Subcutaneous abdominal adipose tissue (tissue), 5 donors: Measurements from ENCODE around the gene TTC28.

Experiments
- H3K27ac ChIP-seq: one replicate; pipeline ENCODE4 v1.7.0; 2013; ENCODE audit warnings: low read depth, mild to moderate bottlenecking, inconsistent platforms, low read length, moderate library complexity
- H3K27me3 ChIP-seq, 5 donors: one replicate each; pipeline ENCODE4 v1.7.0; 2013; ENCODE audit warnings: low read length in 5 of 5, inconsistent platforms in 1 of 5; ENCODE audit not compliant: control insufficient read depth in 5 of 5, insufficient read depth in 4 of 5
- H3K36me3 ChIP-seq, 5 donors: one replicate each; pipeline ENCODE4 v1.7.0; 2013; ENCODE audit warnings: low read length in 5 of 5; ENCODE audit not compliant: control insufficient read depth in 5 of 5, insufficient read depth in 5 of 5
- H3K4me1 ChIP-seq, 5 donors: one replicate each; pipeline ENCODE4 v1.7.0; 2013; ENCODE audit warnings: low read length in 5 of 5, mild to moderate bottlenecking in 3 of 5, moderate library complexity in 1 of 5; ENCODE audit not compliant: control insufficient read depth in 5 of 5, insufficient read depth in 5 of 5
- H3K4me3 ChIP-seq, 5 donors: one replicate each; pipeline ENCODE4 v1.7.0; 2013; ENCODE audit warnings: low read length in 5 of 5, low read depth in 1 of 5
- H3K9ac ChIP-seq, 5 donors: one replicate each; pipeline ENCODE4 v1.7.0; 2013; ENCODE audit warnings: low read length in 5 of 5, mild to moderate bottlenecking in 4 of 5, moderate library complexity in 3 of 5
- H3K9me3 ChIP-seq, 5 donors: one replicate each; pipeline ENCODE4 v1.7.0; 2013; ENCODE audit warnings: low read length in 5 of 5; ENCODE audit not compliant: control insufficient read depth in 5 of 5
- donor health status: healthy.
- donor health status: healthy.
- donor health status: healthy.
- donor health status: healthy.
- donor health status: healthy.

Gene TTC28

DNA sequence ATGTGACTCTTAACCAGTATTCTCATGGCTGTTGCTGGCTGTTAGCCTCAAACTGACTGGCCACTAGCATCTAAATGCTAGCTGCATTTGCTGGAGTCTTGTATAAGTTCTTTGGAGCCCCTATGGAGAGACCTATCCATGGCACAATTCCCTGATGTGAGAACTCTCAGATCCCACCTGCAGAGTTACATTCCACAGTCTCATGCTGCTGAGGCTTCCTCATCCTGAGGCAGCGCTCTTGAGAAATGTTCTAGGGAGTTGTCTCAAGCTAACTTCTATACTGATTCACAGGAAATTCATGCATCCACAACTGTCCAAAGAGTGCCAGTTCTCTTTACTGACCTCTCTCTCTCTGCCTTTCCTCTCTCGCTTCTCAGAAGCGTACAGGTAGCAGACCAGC lies 542.6 kb downstream of the TTC28 start:
- H3K4me3 ChIP-seq: no peak overlapping the region
- H3K4me1 ChIP-seq: peaks cover 0 to 24% (median 14%) of the 10 kb centered on the region in 5 donors
- no peak overlapping the region for H3K9ac ChIP-seq
- peaks cover 0 to 6% (median 6%) of the 10 kb centered on the region in 5 donors for H3K9me3 ChIP-seq
- H3K27ac ChIP-seq: no peak overlapping the region
- H3K27me3 ChIP-seq: no peaks in the 10 kb centered on the region
- no peaks in the 10 kb centered on the region for H3K36me3 ChIP-seq

DNA sequence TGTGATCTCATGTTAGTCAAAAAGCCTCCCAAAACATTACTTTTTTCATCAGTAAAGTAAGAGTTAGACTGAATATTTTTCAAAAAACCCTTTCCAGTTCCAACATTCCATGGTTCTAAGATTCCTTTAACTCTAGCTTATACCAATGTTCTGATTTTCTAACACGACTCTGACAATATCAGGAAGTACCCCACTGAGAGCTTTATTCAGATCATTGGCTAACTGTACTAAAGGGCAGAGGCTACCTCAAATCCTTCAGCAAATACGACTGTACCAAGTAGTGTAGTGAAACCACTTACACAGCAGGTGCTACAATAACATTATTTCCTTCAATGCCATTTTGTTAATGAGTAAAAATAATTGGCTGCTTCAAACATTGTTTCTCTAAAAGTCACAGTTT lies 547.2 kb downstream of the TTC28 start:
- Histone ChIP-seq H3K4me1 (peaks cover 0 to 6% (median 0%) of the 10 kb centered on the region in 5 donors), H3K27me3 (no peaks in the 10 kb centered on the region), H3K27ac (no peak overlapping the region), H3K4me3 (no peak overlapping the region), H3K36me3 (no peaks in the 10 kb centered on the region), H3K9ac (no peak overlapping the region), H3K9me3 (peaks cover 0 to 6% (median 5%) of the 10 kb centered on the region in 5 donors)

- H3K4me1 ChIP-seq: peaks cover 0 to 6% (median 0%) of the 10 kb centered on the region in 5 donors
- no peaks in the 10 kb centered on the region for H3K27me3 ChIP-seq
- no peaks in the 10 kb centered on the region for H3K36me3 ChIP-seq
- no peak overlapping the region for H3K27ac ChIP-seq
- H3K9me3 ChIP-seq: no peaks in the 10 kb centered on the region
- H3K4me3 ChIP-seq: no peak overlapping the region
- no peak overlapping the region for H3K9ac ChIP-seq
These were observed 550.2 kb downstream of the TTC28 start for GRCh38 chr22:28129319-28129962.

DNA sequence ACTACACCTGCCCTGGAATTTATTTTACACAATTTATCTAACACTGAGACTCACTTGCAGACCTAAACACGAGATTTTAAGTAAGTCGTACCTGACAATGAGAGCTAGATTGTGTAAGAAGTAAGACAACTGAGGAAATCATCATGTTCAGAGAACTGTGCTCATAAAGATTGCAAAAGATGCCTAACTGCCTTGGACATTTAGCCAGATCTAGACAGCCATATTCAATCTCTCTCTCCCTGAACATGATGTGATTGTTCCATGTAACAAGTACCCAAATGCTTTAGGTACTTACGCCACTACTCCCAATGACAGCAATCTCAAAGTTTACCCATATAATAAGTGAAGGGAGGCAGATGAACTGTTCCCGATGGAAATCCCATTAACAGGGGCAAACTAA lies 550.8 kb downstream of the TTC28 start:
- no peaks in the 10 kb centered on the region for H3K9me3 ChIP-seq
- no peak overlapping the region for H3K27ac ChIP-seq

GRCh38 chr22:28125799-28126198 lies 553.8 kb downstream of the TTC28 start:
- H3K27me3 ChIP-seq: no peaks in the 10 kb centered on the region

More for the DNA sequence above, 550.8 kb downstream of the TTC28 start:
- Histone ChIP-seq H3K4me1 (peaks cover 0 to 6% (median 0%) of the 10 kb centered on the region in 5 donors), H3K36me3 (no peaks in the 10 kb centered on the region), H3K27me3 (no peaks in the 10 kb centered on the region), H3K9ac (no peak overlapping the region), H3K4me3 (no peak overlapping the region)

GRCh38 chr22:28123989-28124766 lies 555.5 kb downstream of the TTC28 start:
- no peak overlapping the region for H3K9ac ChIP-seq
- no peak overlapping the region for H3K4me3 ChIP-seq
- no peaks in the 10 kb centered on the region for H3K36me3 ChIP-seq
- no peaks in the 10 kb centered on the region for H3K9me3 ChIP-seq
- H3K27ac ChIP-seq: no peak overlapping the region
- H3K4me1 ChIP-seq: peaks cover 0 to 18% (median 11%) of the 10 kb centered on the region in 5 donors
- H3K27me3 ChIP-seq: no peaks in the 10 kb centered on the region

More at GRCh38 chr22:28125799-28126198, 553.8 kb downstream of the TTC28 start:
- H3K4me1 ChIP-seq: peaks cover 0 to 6% (median 5%) of the 10 kb centered on the region in 5 donors
- H3K9ac ChIP-seq: no peak overlapping the region
- H3K27ac ChIP-seq: no peak overlapping the region
- H3K36me3 ChIP-seq: no peaks in the 10 kb centered on the region
- no peaks in the 10 kb centered on the region for H3K9me3 ChIP-seq
- H3K4me3 ChIP-seq: no peak overlapping the region

- no peaks in the 10 kb centered on the region for H3K27me3 ChIP-seq
These were observed 558.7 kb downstream of the TTC28 start for GRCh38 chr22:28120691-28121592.

DNA sequence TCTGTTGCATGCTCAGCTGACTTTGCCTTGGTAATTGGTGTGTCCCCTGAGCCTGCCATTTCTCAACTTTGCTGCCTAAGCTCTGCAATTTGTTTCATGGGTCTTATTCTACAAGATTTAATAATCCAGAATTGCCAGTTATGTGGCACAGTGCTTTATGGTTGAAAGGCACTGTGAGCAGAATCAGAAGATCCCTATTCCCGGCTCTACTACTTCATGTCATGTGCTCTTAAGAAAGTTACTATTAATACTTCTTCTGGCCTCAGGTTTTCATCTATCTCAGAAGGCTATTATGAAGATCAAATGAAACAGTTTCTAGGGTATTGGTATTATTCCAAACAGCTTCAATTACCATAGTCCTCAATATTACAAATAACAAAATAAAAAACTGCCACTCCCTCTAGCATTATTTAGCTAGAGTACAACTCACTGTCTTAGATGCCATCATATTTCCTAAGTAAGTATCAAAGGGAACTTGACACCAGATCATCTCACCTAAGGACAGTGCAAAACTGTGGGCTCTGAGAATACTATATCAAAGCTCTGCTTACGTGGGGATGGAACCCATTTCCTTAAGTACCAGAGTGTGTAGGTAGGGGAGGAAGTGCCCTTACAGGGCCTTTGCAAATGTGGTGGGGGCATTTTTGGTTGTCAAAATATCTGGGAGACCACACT lies 560.5 kb downstream of the TTC28 start:
- H3K27ac ChIP-seq: no peak overlapping the region
- H3K4me1 ChIP-seq: peaks cover 0 to 28% (median 19%) of the 10 kb centered on the region in 5 donors
- no peak overlapping the region for H3K9ac ChIP-seq
- no peak overlapping the region for H3K4me3 ChIP-seq
- no peaks in the 10 kb centered on the region for H3K9me3 ChIP-seq
- H3K27me3 ChIP-seq: no peaks in the 10 kb centered on the region
- no peaks in the 10 kb centered on the region for H3K36me3 ChIP-seq

More at GRCh38 chr22:28120691-28121592, 558.7 kb downstream of the TTC28 start:
- H3K4me3 ChIP-seq: no peak overlapping the region
- H3K9me3 ChIP-seq: no peaks in the 10 kb centered on the region
- H3K36me3 ChIP-seq: no peaks in the 10 kb centered on the region
- H3K4me1 ChIP-seq: peaks cover 0 to 28% (median 19%) of the 10 kb centered on the region in 5 donors
- H3K9ac ChIP-seq: no peak overlapping the region
- H3K27ac ChIP-seq: no peak overlapping the region

GRCh38 chr22:28116219-28116673 lies 563.4 kb downstream of the TTC28 start:
- Histone ChIP-seq H3K4me1 (peaks cover 5 to 42% (median 30%) of the 10 kb centered on the region in 5 donors), H3K27me3 (no peaks in the 10 kb centered on the region), H3K9ac (no peak overlapping the region), H3K9me3 (no peaks in the 10 kb centered on the region), H3K27ac (peak overlapping the region; percentile 47), H3K4me3 (no peak overlapping the region), H3K36me3 (no peaks in the 10 kb centered on the region)
